ENCODE data around the gene ARID4B. TPM values are rescaled to one million over a fixed set of nuclear protein-coding genes. Genes with fewer than 3 reads are reported as not detected.
A peak's percentile ranks its signal among the peaks of the same experiment; 100 is the strongest.

ARID4B gene
- total RNA-seq, 1 experiment from 2014 or later: 28.3 TPM

- 0 out of 2 replicates have a peak, but pooled peaks have one; percentile 21 for ATAC-seq
- RAD21 ChIA-PET (ENCODE audit: low non-redundant PET in 1 of 2, low total read pairs in 2 of 2, uncharacterized antibody in 2 of 2, unreplicated experiment in 2 of 2): no interaction called here
Measured at GRCh38 chr1:235156265-235156664, 171.7 kb downstream of the ARID4B start.

More at GRCh38 chr1:235156265-235156664, 171.7 kb downstream of the ARID4B start:
- Histone ChIP-seq H3K79me2 (ENCODE audit: insufficient read depth, low read length) (peaks cover 56% of the 10 kb centered on the region), H3K27me3 (ENCODE audit: insufficient read depth, low read length) (no peaks in the 10 kb centered on the region), H3K9me2 (ENCODE audit: insufficient read depth) (no peaks in the 10 kb centered on the region), H3K4me1 (ENCODE audit: control insufficient read depth in 1 of 2, insufficient read depth in 2 of 2, low read length in 2 of 2) (peaks cover 0 to 11% of the 10 kb centered on the region in 2 experiments; a peak in 2 of 4 replicates), H3K36me3 (ENCODE audit: control insufficient read depth in 1 of 2, insufficient read depth in 2 of 2, low read length in 2 of 2) (peaks cover 24 to 52% of the 10 kb centered on the region in 2 experiments), H3K27ac (ENCODE audit: low read depth, low read length) (no peak overlapping the region), H3K4me3 (replicated peaks in 1 of 2; ENCODE audit: low read depth in 1 of 2, low read length in 2 of 2) (no peak overlapping the region), H3K9ac (ENCODE audit: low read length) (no peak overlapping the region), H3K9me3 (ENCODE audit: control insufficient read depth in 1 of 2, insufficient read depth in 1 of 2, low read depth in 1 of 2, low read length in 2 of 2) (no peaks in the 10 kb centered on the region), H2AFZ (ENCODE audit: low read depth, low read length, poor library complexity, severe bottlenecking) (no peak overlapping the region), H4K20me1 (ENCODE audit: insufficient read depth) (no peaks in the 10 kb centered on the region; the same call in 1 of the 2 replicates), H3K4me2 (ENCODE audit: low read length) (no peak overlapping the region)
- no peak for DNase-seq (ENCODE audit: low read depth, low spot score)
- CTCF ChIA-PET: interaction anchor here (1.0 to 1.9 kb wide), 5 partner anchors 12 to 260 kb away, joined by 3 to 5 read pairs (median 4); partner anchors contain the start of gene TOMM20
- BruUV-seq (replicated peaks): no TSS peak
- POLR2A ChIA-PET: no interaction called here
- intact Hi-C loops (cut with micrococcal nuclease): no loop called here
- TF ChIP-seq REST (IDR thresholded peaks at IDR 0.05; ENCODE audit: low read depth) (no peak), RAD21 (IDR thresholded peaks at IDR 0.05; ENCODE audit: low read depth) (peak; percentile 5; the same call in 1 of the 2 replicates), ELF1 (IDR thresholded peaks at IDR 0.05; ENCODE audit: borderline replicate concordance, low read depth) (no peak), ZNF274 (IDR thresholded peaks at IDR 0.05; ENCODE audit: low read depth, low read length) (no peak), CTCF (IDR thresholded peaks at IDR 0.05 in 2 of 3, conservative IDR thresholded peaks at IDR 0.05 in 1 of 3; ENCODE audit: borderline replicate concordance in 1 of 3, insufficient read depth in 1 of 3, low read depth in 2 of 3, low read length in 2 of 3) (0 out of 6 replicates have a peak, but pooled peaks of 1 of the 3 experiments have one; percentile 9), CBX3 (IDR thresholded peaks at IDR 0.05; ENCODE audit: low read depth) (no peak), ZBTB33 (IDR thresholded peaks at IDR 0.05; ENCODE audit: extremely low read depth, insufficient replicate concordance, low read length) (no peak)
